ENCODE measurements around the gene GNG2. TPM values are rescaled to one million over a fixed set of nuclear protein-coding genes. Genes with fewer than 3 reads are reported as not detected.

The GNG2 gene
- total and polyA plus RNA-seq, 11 donors: 3.1 to 29.2 (median 7.0) TPM

DNA sequence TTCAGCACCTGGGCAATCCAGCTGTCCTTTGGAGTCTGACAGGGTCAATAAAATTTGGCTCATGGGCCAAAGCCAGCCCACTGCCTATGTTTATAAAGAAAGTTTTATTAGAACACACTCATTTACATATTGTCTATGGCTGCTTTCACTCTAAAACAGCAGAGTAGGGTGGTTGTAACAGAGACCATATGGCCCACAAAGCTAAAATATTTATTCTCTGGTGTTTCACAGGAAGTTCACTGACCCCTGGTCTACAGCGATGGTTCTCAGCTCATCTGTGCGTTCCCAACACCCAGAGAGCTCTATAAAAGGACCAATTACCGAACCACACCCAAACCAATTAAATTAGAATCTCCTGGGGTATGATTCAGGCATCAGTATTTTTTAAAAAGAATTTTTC lies 91.2 kb downstream of the GNG2 start:
- intact Hi-C loops (cut with DNase I): loop anchor here in 1 of 10 donors (10.0 kb wide), 1 partner anchor 147 kb away; no protein-coding TSS in a partner anchor
- Histone ChIP-seq H3K4me3 (no peak overlapping the region), H3K27me3 (no peaks in the 10 kb centered on the region), H3K27ac (no peak overlapping the region), H3K36me3 (peaks cover 0 to 41% (median 4%) of the 10 kb centered on the region in 9 donors), H3K4me1 (peaks cover 0 to 5% (median 0%) of the 10 kb centered on the region in 12 donors), H3K9me3 (peaks cover 0 to 10% (median 0%) of the 10 kb centered on the region in 12 donors)
- TF ChIP-seq, protein P1, sequence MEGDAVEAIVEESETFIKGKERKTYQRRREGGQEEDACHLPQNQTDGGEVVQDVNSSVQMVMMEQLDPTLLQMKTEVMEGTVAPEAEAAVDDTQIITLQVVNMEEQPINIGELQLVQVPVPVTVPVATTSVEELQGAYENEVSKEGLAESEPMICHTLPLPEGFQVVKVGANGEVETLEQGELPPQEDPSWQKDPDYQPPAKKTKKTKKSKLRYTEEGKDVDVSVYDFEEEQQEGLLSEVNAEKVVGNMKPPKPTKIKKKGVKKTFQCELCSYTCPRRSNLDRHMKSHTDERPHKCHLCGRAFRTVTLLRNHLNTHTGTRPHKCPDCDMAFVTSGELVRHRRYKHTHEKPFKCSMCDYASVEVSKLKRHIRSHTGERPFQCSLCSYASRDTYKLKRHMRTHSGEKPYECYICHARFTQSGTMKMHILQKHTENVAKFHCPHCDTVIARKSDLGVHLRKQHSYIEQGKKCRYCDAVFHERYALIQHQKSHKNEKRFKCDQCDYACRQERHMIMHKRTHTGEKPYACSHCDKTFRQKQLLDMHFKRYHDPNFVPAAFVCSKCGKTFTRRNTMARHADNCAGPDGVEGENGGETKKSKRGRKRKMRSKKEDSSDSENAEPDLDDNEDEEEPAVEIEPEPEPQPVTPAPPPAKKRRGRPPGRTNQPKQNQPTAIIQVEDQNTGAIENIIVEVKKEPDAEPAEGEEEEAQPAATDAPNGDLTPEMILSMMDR (IDR thresholded peaks at IDR 0.05): no peak
- TF ChIP-seq POLR2A (IDR thresholded peaks at IDR 0.05): no peak
- DNase-seq: no peak
- 58 to 88% (median 68%) methylated on average over 3 of the region's 3 CpGs for WGBS, 4 donors
- no peak for ATAC-seq

DNA sequence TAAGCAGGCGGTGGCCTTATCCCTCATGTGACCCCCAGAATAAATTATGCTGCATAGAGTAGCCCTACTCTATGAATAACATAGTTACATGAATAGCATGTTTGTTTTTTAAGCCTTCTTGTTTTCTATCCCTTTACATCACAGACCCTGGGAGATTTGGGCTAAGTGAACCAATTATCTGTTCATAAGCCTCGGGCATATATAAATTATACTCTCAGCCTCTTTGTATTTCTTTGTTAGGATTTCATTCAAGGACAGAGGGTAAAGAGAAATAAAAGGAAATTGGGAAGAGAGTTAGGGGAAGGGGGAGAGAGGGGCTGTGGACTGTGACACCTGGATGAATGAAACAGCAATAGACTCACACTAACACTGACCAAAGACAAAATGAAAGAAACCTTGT lies 93.6 kb downstream of the GNG2 start:
- Histone ChIP-seq H3K9me3 (peaks cover 0 to 20% (median 9%) of the 10 kb centered on the region in 12 donors), H3K27me3 (no peaks in the 10 kb centered on the region), H3K4me3 (no peak overlapping the region), H3K27ac (no peak overlapping the region), H3K4me1 (peaks cover 0 to 5% (median 0%) of the 10 kb centered on the region in 12 donors), H3K36me3 (peaks cover 0 to 41% (median 11%) of the 10 kb centered on the region in 9 donors)
- intact Hi-C loops (cut with DNase I): loop anchor here in 1 of 10 donors (10.0 kb wide), 1 partner anchor 149 kb away; no protein-coding TSS in a partner anchor
- 81 to 89% (median 84%) methylated on average over 2 of the region's 2 CpGs for WGBS, 4 donors
- no peak for ATAC-seq
- TF ChIP-seq POLR2A (IDR thresholded peaks at IDR 0.05): no peak
- TF ChIP-seq, protein P1 (IDR thresholded peaks at IDR 0.05): no peak
- no peak for DNase-seq

DNA sequence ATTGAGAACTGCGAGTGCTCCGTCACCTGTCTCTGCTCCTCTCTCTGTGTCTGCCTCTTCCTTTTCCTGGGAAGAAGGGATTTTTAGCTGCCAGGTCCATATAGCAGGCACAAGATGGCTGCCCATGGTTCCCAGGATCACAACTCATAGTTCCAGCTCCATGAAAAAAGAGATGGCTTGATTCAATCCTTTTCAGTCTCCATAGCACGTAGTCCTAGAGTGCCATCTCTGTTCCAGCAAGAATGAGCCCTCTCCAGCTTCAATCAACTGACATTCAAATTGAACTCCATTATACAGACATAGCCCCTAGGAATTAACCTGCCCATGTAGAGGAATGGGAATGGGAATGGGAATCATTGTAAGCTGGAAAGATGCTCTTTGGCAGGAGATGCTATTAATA lies 94.2 kb downstream of the GNG2 start:
- WGBS, 4 donors: 97 to 99% (median 99%) methylated on average over 3 of the region's 3 CpGs
- Histone ChIP-seq H3K4me3 (no peak overlapping the region), H3K9me3 (peaks cover 0 to 26% (median 15%) of the 10 kb centered on the region in 12 donors), H3K36me3 (peaks cover 0 to 41% (median 11%) of the 10 kb centered on the region in 9 donors), H3K4me1 (peaks cover 0 to 5% (median 0%) of the 10 kb centered on the region in 12 donors), H3K27ac (no peak overlapping the region), H3K27me3 (no peaks in the 10 kb centered on the region)
- intact Hi-C loops (cut with DNase I): loop anchor here in 1 of 10 donors (10.0 kb wide), 1 partner anchor 150 kb away; no protein-coding TSS in a partner anchor
- ATAC-seq (no peak), DNase-seq (no peak)
- TF ChIP-seq POLR2A (IDR thresholded peaks at IDR 0.05): no peak
- TF ChIP-seq, protein P1 (IDR thresholded peaks at IDR 0.05): no peak

DNA sequence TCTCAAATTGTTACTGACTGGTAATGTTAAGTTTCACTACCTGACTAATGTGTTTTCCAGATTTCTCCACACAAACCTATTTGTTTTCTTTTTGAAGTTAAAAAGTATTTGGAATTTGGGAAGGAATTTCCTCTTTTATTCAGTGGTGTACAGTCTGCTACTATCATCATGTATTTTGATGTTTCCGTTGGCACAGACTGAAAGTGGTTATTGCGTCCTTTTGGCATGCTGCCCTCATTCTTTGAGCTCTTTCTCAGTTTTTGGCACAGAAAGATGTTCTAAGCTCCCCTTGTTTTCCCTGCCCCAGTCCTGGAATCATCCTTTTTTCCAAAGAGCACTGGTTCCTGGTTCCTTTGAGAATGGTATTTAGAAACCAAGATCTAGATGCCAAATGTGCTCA lies 97.5 kb downstream of the GNG2 start:
- H3K9me3 ChIP-seq: peaks cover 0 to 38% (median 17%) of the 10 kb centered on the region in 12 donors
- no peaks in the 10 kb centered on the region for H3K27me3 ChIP-seq
- ATAC-seq: peak in 2 of 4 donors; percentile 45 to 49
- H3K27ac ChIP-seq: no peak overlapping the region
- peaks cover 0 to 13% (median 3%) of the 10 kb centered on the region in 12 donors for H3K4me1 ChIP-seq
- WGBS, 4 donors: 48 to 57% (median 53%) methylated on average over 2 of the region's 2 CpGs
- no peak overlapping the region for H3K4me3 ChIP-seq
- no peak for TF ChIP-seq POLR2A (IDR thresholded peaks at IDR 0.05)
- TF ChIP-seq, protein P1 (IDR thresholded peaks at IDR 0.05): no peak
- intact Hi-C loops (cut with DNase I): loop anchor here in 1 of 10 donors (10.0 kb wide), 1 partner anchor 153 kb away; no protein-coding TSS in a partner anchor
- peaks cover 0 to 15% (median 0%) of the 10 kb centered on the region in 9 donors for H3K36me3 ChIP-seq
- DNase-seq: no peak
